Upper lobe of right lung (tissue), 1 donor: Measurements from ENCODE around the gene CLSTN2. TPM values are rescaled to one million over a fixed set of nuclear protein-coding genes. Genes with fewer than 3 reads are reported as not detected.

Source experiments
- ATAC-seq: fragments of 200-7000 bp; cut with Tn5 transposase; one replicate; pipeline ENCODE4 v1.9.1; 2020; ENCODE audit warnings: mild to moderate bottlenecking, moderate library complexity
- DNase-seq: peaks from one replicate; pipeline ENCODE4 v3.0.0-alpha.2; 2020
- H3K27ac ChIP-seq: fragments of 200-600 bp; one replicate; pipeline ENCODE4 v1.8.0; 2022
- H3K27me3 ChIP-seq: fragments of 200-600 bp; one replicate; pipeline ENCODE4 v1.8.0; 2022; ENCODE audit warnings: mild to moderate bottlenecking
- H3K36me3 ChIP-seq: fragments of 200-600 bp; one replicate; pipeline ENCODE4 v1.8.0; 2022
- H3K4me1 ChIP-seq: fragments of 200-600 bp; one replicate; pipeline ENCODE4 v1.8.0; 2022
- H3K4me3 ChIP-seq: fragments of 200-600 bp; one replicate; pipeline ENCODE4 v1.8.0; 2022; ENCODE audit warnings: mild to moderate bottlenecking
- H3K9me3 ChIP-seq: fragments of 200-600 bp; one replicate; pipeline ENCODE4 v1.8.0; 2022
- intact Hi-C: fragments of 100-400 bp; cut with DNase I; formaldehyde crosslinking; loops from one replicate; pipeline ENCODE4 v1.11.0; 2022
- total RNA-seq: library from RNA; stranded (reverse); fragmentation: NEBNext Ultra II Directional; extraction: Animal tissue kit (Norgen Biotek cat#: 25700); gene quantifications from one replicate; pipeline ENCODE4 v1.2.1, GENCODE V29; 2021
- TF ChIP-seq, protein P1 (sequence below): fragments of 200-600 bp; IDR thresholded peaks from one replicate; pipeline ENCODE4 v1.8.0; 2022; ENCODE audit warnings: antibody characterized with exemption
- donor health status: DM: no; HTN: yes; CAD: no; lungs with severe emphysema.

The CLSTN2 gene
- total RNA-seq, 1 donor from 2014 or later = 3.0 TPM

GRCh38 chr3:140096037-140096436 lies 161.1 kb downstream of the CLSTN2 start:
- TF ChIP-seq, protein P1, sequence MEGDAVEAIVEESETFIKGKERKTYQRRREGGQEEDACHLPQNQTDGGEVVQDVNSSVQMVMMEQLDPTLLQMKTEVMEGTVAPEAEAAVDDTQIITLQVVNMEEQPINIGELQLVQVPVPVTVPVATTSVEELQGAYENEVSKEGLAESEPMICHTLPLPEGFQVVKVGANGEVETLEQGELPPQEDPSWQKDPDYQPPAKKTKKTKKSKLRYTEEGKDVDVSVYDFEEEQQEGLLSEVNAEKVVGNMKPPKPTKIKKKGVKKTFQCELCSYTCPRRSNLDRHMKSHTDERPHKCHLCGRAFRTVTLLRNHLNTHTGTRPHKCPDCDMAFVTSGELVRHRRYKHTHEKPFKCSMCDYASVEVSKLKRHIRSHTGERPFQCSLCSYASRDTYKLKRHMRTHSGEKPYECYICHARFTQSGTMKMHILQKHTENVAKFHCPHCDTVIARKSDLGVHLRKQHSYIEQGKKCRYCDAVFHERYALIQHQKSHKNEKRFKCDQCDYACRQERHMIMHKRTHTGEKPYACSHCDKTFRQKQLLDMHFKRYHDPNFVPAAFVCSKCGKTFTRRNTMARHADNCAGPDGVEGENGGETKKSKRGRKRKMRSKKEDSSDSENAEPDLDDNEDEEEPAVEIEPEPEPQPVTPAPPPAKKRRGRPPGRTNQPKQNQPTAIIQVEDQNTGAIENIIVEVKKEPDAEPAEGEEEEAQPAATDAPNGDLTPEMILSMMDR = no peak
- no peaks in the 10 kb centered on the region for H3K36me3 ChIP-seq
- no peak for DNase-seq
- H3K27me3 ChIP-seq = no peaks in the 10 kb centered on the region
- H3K4me1 ChIP-seq = no peaks in the 10 kb centered on the region
- no peak overlapping the region for H3K4me3 ChIP-seq
- intact Hi-C loops = no loop called here
- no peak overlapping the region for H3K27ac ChIP-seq
- no peak for ATAC-seq
- H3K9me3 ChIP-seq = no peaks in the 10 kb centered on the region

GRCh38 chr3:140097874-140098635 lies 163.1 kb downstream of the CLSTN2 start:
- no peak for ATAC-seq
- TF ChIP-seq, protein P1 = no peak
- H3K4me1 ChIP-seq = no peaks in the 10 kb centered on the region
- no peaks in the 10 kb centered on the region for H3K9me3 ChIP-seq
- intact Hi-C loops = no loop called here
- no peak for DNase-seq
- no peaks in the 10 kb centered on the region for H3K36me3 ChIP-seq
- H3K27ac ChIP-seq = no peak overlapping the region
- no peak overlapping the region for H3K4me3 ChIP-seq
- no peaks in the 10 kb centered on the region for H3K27me3 ChIP-seq

- no peaks in the 10 kb centered on the region for H3K4me1 ChIP-seq
- no peaks in the 10 kb centered on the region for H3K27me3 ChIP-seq
- intact Hi-C loops = no loop called here
- DNase-seq (no peak), ATAC-seq (no peak)
- no peaks in the 10 kb centered on the region for H3K9me3 ChIP-seq
- no peak overlapping the region for H3K4me3 ChIP-seq
- no peaks in the 10 kb centered on the region for H3K36me3 ChIP-seq
- H3K27ac ChIP-seq = no peak overlapping the region
- TF ChIP-seq, protein P1 = no peak
These were observed 165.5 kb downstream of the CLSTN2 start for GRCh38 chr3:140100479-140100878.

DNA sequence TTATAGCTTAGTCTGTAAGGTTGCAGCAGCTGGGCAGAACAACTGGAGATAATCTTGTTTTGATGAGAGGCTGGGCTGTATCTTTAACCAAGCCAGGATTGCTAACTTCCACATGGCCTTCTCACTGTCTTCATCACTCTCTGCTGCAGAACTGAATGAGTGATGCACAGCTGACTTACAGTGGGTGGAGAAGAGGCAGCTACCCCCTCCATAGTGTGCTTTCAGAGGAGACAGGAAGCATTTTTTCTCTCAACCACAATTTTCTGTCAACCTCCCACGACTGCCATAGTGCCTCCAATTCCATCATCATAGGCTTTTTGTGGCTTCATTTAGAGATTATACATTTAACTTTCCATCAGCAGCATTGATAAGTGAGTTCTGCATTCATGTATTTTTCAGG lies 168.2 kb downstream of the CLSTN2 start:
- no peaks in the 10 kb centered on the region for H3K9me3 ChIP-seq
- no peak for ATAC-seq
- TF ChIP-seq, protein P1 = no peak
- H3K4me1 ChIP-seq = no peaks in the 10 kb centered on the region
- H3K36me3 ChIP-seq = no peaks in the 10 kb centered on the region
- H3K27ac ChIP-seq = no peak overlapping the region
- H3K27me3 ChIP-seq = no peaks in the 10 kb centered on the region
- intact Hi-C loops = no loop called here
- no peak overlapping the region for H3K4me3 ChIP-seq
- no peak for DNase-seq

- H3K4me3 ChIP-seq = no peak overlapping the region
- TF ChIP-seq, protein P1 = no peak
- no peak overlapping the region for H3K27ac ChIP-seq
- H3K36me3 ChIP-seq = no peaks in the 10 kb centered on the region
- no peaks in the 10 kb centered on the region for H3K4me1 ChIP-seq
- ATAC-seq (no peak), DNase-seq (no peak)
- H3K27me3 ChIP-seq = no peaks in the 10 kb centered on the region
- no peaks in the 10 kb centered on the region for H3K9me3 ChIP-seq
- intact Hi-C loops = no loop called here
These were observed 169.1 kb downstream of the CLSTN2 start for GRCh38 chr3:140103986-140104645.
